H1 (cell line): ENCODE measurements around the gene UPK2. TPM values are rescaled to one million over a fixed set of nuclear protein-coding genes. Genes with fewer than 3 reads are reported as not detected.

ENCODE experiments used
- ATF3 ChIP-seq: IDR thresholded peaks from 2 replicates; pipeline ENCODE4 v1.6.1; 2011; ENCODE audit warnings: low read depth, mild to moderate bottlenecking, low read length; ENCODE audit not compliant: insufficient read depth
- CTBP2 ChIP-seq: IDR thresholded peaks from 2 replicates; pipeline ENCODE4 v1.7.0; 2011; ENCODE audit warnings: borderline replicate concordance, mild to moderate bottlenecking, moderate library complexity, mixed read lengths, low read length; ENCODE audit not compliant: insufficient read depth, insufficient read length
- CTCF ChIP-seq, 3 experiments: IDR thresholded peaks; 1 replicate in 2 of 3; 2 replicates in 1 of 3; pipeline versions ENCODE4 v1.5.1 to v1.6.1; 2011; ENCODE audit warnings: low read length in 3 of 3, mild to moderate bottlenecking in 3 of 3, inconsistent platforms in 2 of 3, low read depth in 1 of 3, moderate library complexity in 1 of 3; ENCODE audit not compliant: insufficient read depth in 1 of 3; ENCODE audit errors: control extremely low read depth in 1 of 3
- GABPA ChIP-seq: IDR thresholded peaks from 2 replicates; pipeline ENCODE4 v1.6.1; 2011; ENCODE audit warnings: mild to moderate bottlenecking, low read length, moderate library complexity, borderline replicate concordance; ENCODE audit not compliant: insufficient read depth
- POLR2A ChIP-seq, 2 experiments: IDR thresholded peaks; 1 replicate in 1 of 2; 2 replicates in 1 of 2; pipeline ENCODE4 v1.6.1; 2011; ENCODE audit warnings: low read depth in 2 of 2, low read length in 2 of 2, mild to moderate bottlenecking in 2 of 2; ENCODE audit errors: control extremely low read depth in 1 of 2
- POLR2AphosphoS5 ChIP-seq: IDR thresholded peaks from 2 replicates; pipeline ENCODE4 v1.6.1; 2011; ENCODE audit warnings: low read depth, low read length
- RAD21 ChIP-seq, 2 experiments: IDR thresholded peaks in 1 of 2; conservative IDR thresholded peaks in 1 of 2; 2 replicates each; pipeline ENCODE4 v1.6.1; 2011; ENCODE audit warnings: low read depth in 2 of 2, low read length in 2 of 2, improper control_type of control experiment in 1 of 2, inconsistent platforms in 1 of 2, mild to moderate bottlenecking in 1 of 2, moderate library complexity in 1 of 2
- SIRT6 ChIP-seq: IDR thresholded peaks from one replicate; pipeline ENCODE4 v1.7.1; 2012; ENCODE audit warnings: low read length, inconsistent platforms
- SP4 ChIP-seq: IDR thresholded peaks from 2 replicates; pipeline ENCODE4 v1.6.1; 2012; ENCODE audit warnings: low read length, inconsistent platforms
- TAF7 ChIP-seq: optimal IDR thresholded peaks from 2 replicates; pipeline ENCODE3; 2011; ENCODE audit warnings: low read depth, mild to moderate bottlenecking, inconsistent platforms, low read length, moderate library complexity, borderline replicate concordance
- TCF12 ChIP-seq: IDR thresholded peaks from 2 replicates; pipeline ENCODE4 v1.6.1; 2011; ENCODE audit warnings: low read depth, mild to moderate bottlenecking, low read length
- polyA plus RNA-seq, 7 experiments: library from polyadenylated mRNA; depleted of rRNA in 3 of 7; stranded (reverse) in 5 of 7; unstranded in 2 of 7; fragments of >200 nt in 5 of 7; fragments of 200-250 nt in 2 of 7; gene quantifications; 1 replicate in 5 of 7; 2 replicates in 1 of 7; 4 replicates in 1 of 7; pipeline versions ENCODE4 v1.2.1 to v1.2.3, GENCODE V29; 2011 to 2013; ENCODE audit warnings: missing spikeins in 2 of 7, mixed read lengths in 2 of 7
- total RNA-seq: library from RNA; stranded (reverse); fragmentation: NEBNext Ultra II Directional; extraction: Animal tissue kit (Norgen Biotek cat#: 25700); gene quantifications from 2 replicates; pipeline ENCODE4 v1.2.1, GENCODE V29; 2021

The UPK2 gene
- total and polyA plus RNA-seq, 2 of the 8 experiments (the other 6 are each of a cell fraction or from before 2014, with no cell fraction given) = 0.76 TPM; not detected in 1

GRCh38 chr11:118956094-118956846 is at the start of gene UPK2 (continued):
- TF ChIP-seq CTBP2 = no peak
- TF ChIP-seq CTCF (IDR thresholded peaks at IDR 0.05; ENCODE audit: control extremely low read depth in 1 of 3, insufficient read depth in 1 of 3, low read depth in 1 of 3, low read length in 3 of 3) = peak; percentile 98 to 99 (median 99)
- TF ChIP-seq POLR2AphosphoS5 = no peak
- TF ChIP-seq RAD21 (IDR thresholded peaks at IDR 0.05 in 1 of 2, conservative IDR thresholded peaks at IDR 0.05 in 1 of 2; ENCODE audit: low read depth in 2 of 2, low read length in 2 of 2) = peak; percentile 99
- TF ChIP-seq ATF3 = no peak
- no peak for TF ChIP-seq SP4
- TF ChIP-seq GABPA = peak; percentile 80; the same call in 1 of the 2 replicates
- no peak for TF ChIP-seq SIRT6
- no peak for TF ChIP-seq TAF7
- no peak for TF ChIP-seq POLR2A (IDR thresholded peaks at IDR 0.05; ENCODE audit: control extremely low read depth in 1 of 2, low read depth in 2 of 2, low read length in 2 of 2)
- TF ChIP-seq TCF12 = no peak
- TF ChIP-seq, all 59 proteins: peak for 9
